ENCODE data around the gene AURKAIP1. TPM values are rescaled to one million over a fixed set of nuclear protein-coding genes. Genes with fewer than 3 reads are reported as not detected.

Gene AURKAIP1
- total RNA-seq (100 to 1,000 TPM in 1 of 2 donors, 10 to 100 TPM in 1; 99.3 to 127 TPM), polyA plus RNA-seq (ENCODE audit: insufficient read length in 6 of 6) (10 to 100 TPM; 36.9 to 64.0 (median 48.2) TPM)
- long read RNA-seq, donor 1, transcript AURKAIP1-202 (4 exons, 1,047 nt), result major isoform, 68 of 135 reads
- long read RNA-seq, donor 1, transcript AURKAIP1-204 (4 exons, 875 nt), result minor isoform, 22 of 135 reads
- long read RNA-seq, donor 1, transcript AURKAIP1-203 (3 exons, 1,072 nt), result minor isoform, 10 of 135 reads
- long read RNA-seq, donor 1, partial matches to known transcripts, result 29 of 135 reads
- long read RNA-seq, donor 1, other reads (novel, unspliced or antisense), result 0 of 135 reads
- long read RNA-seq, donor 2, transcript AURKAIP1-204 (4 exons, 875 nt), result minor isoform, 8 of 97 reads
- long read RNA-seq, donor 2, transcript AURKAIP1-202 (4 exons, 1,047 nt), result major isoform, 52 of 97 reads
- long read RNA-seq, donor 2, transcript AURKAIP1-203 (3 exons, 1,072 nt), result minor isoform, 14 of 97 reads
- long read RNA-seq, donor 2, partial matches to known transcripts, result 22 of 97 reads
- long read RNA-seq, donor 2, other reads (novel, unspliced or antisense), result 0 of 97 reads
- long read RNA-seq, donor 3, transcript AURKAIP1-203 (3 exons, 1,072 nt), result minor isoform, 11 of 67 reads
- long read RNA-seq, donor 3, transcript AURKAIP1-204 (4 exons, 875 nt), result minor isoform, 10 of 67 reads
- long read RNA-seq, donor 3, transcript AURKAIP1-202 (4 exons, 1,047 nt), result major isoform, 34 of 67 reads
- long read RNA-seq, donor 3, partial matches to known transcripts, result 9 of 67 reads
- long read RNA-seq, donor 3, other reads (novel, unspliced or antisense), result 0 of 67 reads
- long read RNA-seq, donor 4, transcript AURKAIP1-202 (4 exons, 1,047 nt), result major isoform, 115 of 142 reads
- long read RNA-seq, donor 4, transcript AURKAIP1-203 (3 exons, 1,072 nt), result minor isoform, 5 of 142 reads
- long read RNA-seq, donor 4, transcript AURKAIP1-204 (4 exons, 875 nt), result minor isoform, 10 of 142 reads
- long read RNA-seq, donor 4, partial matches to known transcripts, result 9 of 142 reads
- long read RNA-seq, donor 4, other reads (novel, unspliced or antisense), result 0 of 142 reads
- long read RNA-seq, donor 5, transcript AURKAIP1-204 (4 exons, 875 nt), result minor isoform, 19 of 91 reads
- long read RNA-seq, donor 5, transcript AURKAIP1-202 (4 exons, 1,047 nt), result major isoform, 48 of 91 reads
- long read RNA-seq, donor 5, transcript AURKAIP1-203 (3 exons, 1,072 nt), result minor isoform, 6 of 91 reads
- long read RNA-seq, donor 5, partial matches to known transcripts, result 16 of 91 reads
- long read RNA-seq, donor 5, other reads (novel, unspliced or antisense), result 0 of 91 reads
- long read RNA-seq, donor 6, transcript AURKAIP1-203 (3 exons, 1,072 nt), result minor isoform, 9 of 108 reads
- long read RNA-seq, donor 6, transcript AURKAIP1-202 (4 exons, 1,047 nt), result major isoform, 56 of 108 reads
- long read RNA-seq, donor 6, transcript AURKAIP1-204 (4 exons, 875 nt), result minor isoform, 20 of 108 reads
- long read RNA-seq, donor 6, partial matches to known transcripts, result 21 of 108 reads
- long read RNA-seq, donor 6, other reads (novel, unspliced or antisense), result 0 of 108 reads
- long read RNA-seq, donor 7, transcript AURKAIP1-202 (4 exons, 1,047 nt), result major isoform, 26 of 56 reads
- long read RNA-seq, donor 7, transcript AURKAIP1-204 (4 exons, 875 nt), result minor isoform, 8 of 56 reads
- long read RNA-seq, donor 7, transcript AURKAIP1-203 (3 exons, 1,072 nt), result minor isoform, 7 of 56 reads
- long read RNA-seq, donor 7, partial matches to known transcripts, result 13 of 56 reads
- long read RNA-seq, donor 7, other reads (novel, unspliced or antisense), result 0 of 56 reads
- long read RNA-seq, donor 8, transcript AURKAIP1-202 (4 exons, 1,047 nt), result major isoform, 44 of 78 reads
- long read RNA-seq, donor 8, transcript AURKAIP1-203 (3 exons, 1,072 nt), result minor isoform, 10 of 78 reads
- long read RNA-seq, donor 8, transcript AURKAIP1-204 (4 exons, 875 nt), result minor isoform, 14 of 78 reads
- long read RNA-seq, donor 8, partial matches to known transcripts, result 7 of 78 reads
- long read RNA-seq, donor 8, other reads (novel, unspliced or antisense), result 0 of 78 reads
- long read RNA-seq, donor 9, partial matches to known transcripts, result 0 of 2 reads
- long read RNA-seq, donor 9, other reads (novel, unspliced or antisense), result 0 of 2 reads
- long read RNA-seq, donor 10, transcript AURKAIP1-201 (4 exons, 798 nt), result minor isoform, 9 of 351 reads
- long read RNA-seq, donor 10, transcript AURKAIP1-202 (4 exons, 1,047 nt), result major isoform, 218 of 351 reads
- long read RNA-seq, donor 10, transcript AURKAIP1-203 (3 exons, 1,072 nt), result minor isoform, 14 of 351 reads
- long read RNA-seq, donor 10, transcript AURKAIP1-204 (4 exons, 875 nt), result minor isoform, 92 of 351 reads
- long read RNA-seq, donor 10, partial matches to known transcripts, result 6 of 351 reads
- long read RNA-seq, donor 10, other reads (novel, unspliced or antisense), result 12 of 351 reads
- long read RNA-seq, donor 11, transcript AURKAIP1-201 (4 exons, 798 nt), result minor isoform, 5 of 142 reads
- long read RNA-seq, donor 11, transcript AURKAIP1-203 (3 exons, 1,072 nt), result minor isoform, 16 of 142 reads
- long read RNA-seq, donor 11, transcript AURKAIP1-202 (4 exons, 1,047 nt), result major isoform, 66 of 142 reads
- long read RNA-seq, donor 11, transcript AURKAIP1-204 (4 exons, 875 nt), result minor isoform, 31 of 142 reads
- long read RNA-seq, donor 11, partial matches to known transcripts, result 24 of 142 reads
- long read RNA-seq, donor 11, other reads (novel, unspliced or antisense), result 0 of 142 reads
- long read RNA-seq, donor 12, transcript AURKAIP1-204 (4 exons, 875 nt), result minor isoform, 11 of 59 reads
- long read RNA-seq, donor 12, transcript AURKAIP1-203 (3 exons, 1,072 nt), result minor isoform, 7 of 59 reads
- long read RNA-seq, donor 12, transcript AURKAIP1-202 (4 exons, 1,047 nt), result major isoform, 29 of 59 reads
- long read RNA-seq, donor 12, partial matches to known transcripts, result 8 of 59 reads
- long read RNA-seq, donor 12, other reads (novel, unspliced or antisense), result 0 of 59 reads

DNA sequence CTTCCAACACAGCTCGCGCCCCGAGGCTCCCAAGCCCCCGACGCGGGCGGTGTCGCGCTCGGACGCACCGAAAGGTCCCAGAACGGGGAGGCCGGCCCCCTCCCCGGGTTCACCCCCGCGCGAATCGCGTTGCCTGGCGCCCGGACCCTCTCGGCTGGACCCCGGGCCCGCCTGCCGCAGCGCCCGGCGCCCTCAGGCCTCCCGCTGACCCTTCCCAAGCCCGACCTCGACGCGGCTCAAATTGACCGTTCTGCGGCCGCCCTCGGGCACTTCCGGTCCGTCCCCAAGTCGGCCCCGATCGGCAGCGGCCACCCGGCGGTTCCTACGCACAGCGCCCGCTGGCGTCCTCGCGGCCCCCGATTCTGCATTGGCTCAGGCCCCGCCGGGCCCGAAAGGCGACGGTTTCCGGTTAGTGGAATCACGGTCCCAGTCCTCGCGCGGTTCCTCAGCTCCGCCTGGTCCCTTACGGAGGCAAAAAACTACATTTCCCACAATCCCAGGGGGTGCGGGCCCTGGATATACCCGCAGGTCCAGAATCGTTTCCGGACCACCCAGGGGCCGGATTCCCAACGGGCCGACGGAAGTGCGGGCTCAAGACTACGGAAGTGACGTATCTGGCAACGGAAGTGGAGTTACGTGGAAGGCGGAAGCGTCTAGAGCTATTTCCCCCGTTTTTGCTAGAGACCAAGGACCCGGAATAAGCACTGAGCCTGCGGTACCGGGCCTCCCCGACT, at the start of gene AURKAIP1:
Gene AURKAIP1 (minus strand): TSS at position 279 of the 734 bp plus-strand sequence. CDS start 451 bp downstream, outside the sequence.
- intact Hi-C loops (cut with DNase I), result no loop called here
- DNase-seq, result peak; percentile 98 to 100 (median 99)
- TF ChIP-seq, protein P1, sequence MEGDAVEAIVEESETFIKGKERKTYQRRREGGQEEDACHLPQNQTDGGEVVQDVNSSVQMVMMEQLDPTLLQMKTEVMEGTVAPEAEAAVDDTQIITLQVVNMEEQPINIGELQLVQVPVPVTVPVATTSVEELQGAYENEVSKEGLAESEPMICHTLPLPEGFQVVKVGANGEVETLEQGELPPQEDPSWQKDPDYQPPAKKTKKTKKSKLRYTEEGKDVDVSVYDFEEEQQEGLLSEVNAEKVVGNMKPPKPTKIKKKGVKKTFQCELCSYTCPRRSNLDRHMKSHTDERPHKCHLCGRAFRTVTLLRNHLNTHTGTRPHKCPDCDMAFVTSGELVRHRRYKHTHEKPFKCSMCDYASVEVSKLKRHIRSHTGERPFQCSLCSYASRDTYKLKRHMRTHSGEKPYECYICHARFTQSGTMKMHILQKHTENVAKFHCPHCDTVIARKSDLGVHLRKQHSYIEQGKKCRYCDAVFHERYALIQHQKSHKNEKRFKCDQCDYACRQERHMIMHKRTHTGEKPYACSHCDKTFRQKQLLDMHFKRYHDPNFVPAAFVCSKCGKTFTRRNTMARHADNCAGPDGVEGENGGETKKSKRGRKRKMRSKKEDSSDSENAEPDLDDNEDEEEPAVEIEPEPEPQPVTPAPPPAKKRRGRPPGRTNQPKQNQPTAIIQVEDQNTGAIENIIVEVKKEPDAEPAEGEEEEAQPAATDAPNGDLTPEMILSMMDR (IDR thresholded peaks at IDR 0.05), result no peak
- H3K27ac ChIP-seq, result peak within 1 kb of the TSS; percentile 93 to 94
- no peaks in the 10 kb centered on the region for H3K9me3 ChIP-seq
- ATAC-seq, result peak; percentile 95
- H3K4me3 ChIP-seq, result peak within 1 kb of the TSS; percentile 80 to 96
- H3K4me1 ChIP-seq, result peaks cover 18 to 46% of the 10 kb centered on the region in 2 donors
- peaks cover 0 to 14% of the 10 kb centered on the region in 2 donors for H3K36me3 ChIP-seq
- no peaks in the 10 kb centered on the region for H3K27me3 ChIP-seq

GRCh38 chr1:1424707-1425106, 49.7 kb upstream of the AURKAIP1 start:
- Histone ChIP-seq H3K27ac (no peak overlapping the region), H3K9me3 (no peaks in the 10 kb centered on the region), H3K36me3 (no peaks in the 10 kb centered on the region), H3K4me1 (peaks cover 5 to 18% of the 10 kb centered on the region in 2 donors), H3K4me3 (no peak overlapping the region), H3K27me3 (peaks cover 0 to 47% of the 10 kb centered on the region in 2 donors)
- ATAC-seq (no peak), DNase-seq (peak in 1 of 4 donors; percentile 39)
- TF ChIP-seq, protein P1 (IDR thresholded peaks at IDR 0.05), result no peak
- intact Hi-C loops (cut with DNase I), result no loop called here

- ATAC-seq, result no peak
- Histone ChIP-seq H3K27ac (no peak overlapping the region), H3K9me3 (no peaks in the 10 kb centered on the region), H3K36me3 (no peaks in the 10 kb centered on the region), H3K4me1 (peaks cover 0 to 18% of the 10 kb centered on the region in 2 donors), H3K27me3 (peaks cover 0 to 47% of the 10 kb centered on the region in 2 donors), H3K4me3 (no peak overlapping the region)
- TF ChIP-seq, protein P1 (IDR thresholded peaks at IDR 0.05), result no peak
- intact Hi-C loops (cut with DNase I), result no loop called here
- DNase-seq, result no peak
Observed at GRCh38 chr1:1423245-1423597, 48.2 kb upstream of the AURKAIP1 start.

Data from left lung (tissue), 14 donors.